NK-92 (cell line): ENCODE results near the gene GHRL.

Source experiments
- DNase-seq: peaks from one replicate; lab custom pipeline; 2025; ENCODE audit not compliant: unreplicated experiment; lab: John Stamatoyannopoulos, UW

GHRL gene

GRCh38 chr3:10248184-10248983 lies 44.4 kb downstream of the GHRL start, which contains the start of gene TATDN2:
Gene TATDN2 (plus strand): TSS chr3:10248459. CDS start chr3:10249201, 742 bp downstream.
- peak; percentile 52 for DNase-seq

DNA sequence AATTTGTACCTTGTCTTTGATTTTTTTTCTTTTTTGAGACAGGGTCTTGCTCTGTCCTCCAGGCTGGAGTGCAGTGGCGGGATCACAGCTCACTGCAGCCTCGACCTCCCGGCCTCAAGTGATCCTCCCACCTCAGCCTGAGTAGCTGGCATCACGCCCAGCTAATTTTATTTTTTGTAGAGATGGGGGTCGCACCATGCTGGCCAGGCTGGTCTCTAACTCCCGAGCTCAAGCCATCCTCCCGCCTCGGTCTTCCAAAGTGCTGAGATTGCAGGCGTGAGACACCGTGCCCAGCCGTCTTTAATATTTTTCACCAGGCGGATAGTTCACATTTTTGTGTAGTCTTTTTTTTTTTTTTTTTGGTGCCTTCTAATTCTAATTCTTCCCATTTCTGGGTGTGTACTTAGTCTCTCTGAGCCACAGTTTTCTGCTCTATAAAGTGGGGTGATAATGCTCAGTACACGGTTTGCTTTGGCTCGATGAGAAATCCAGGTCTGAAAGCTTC lies 45.0 kb downstream of the GHRL start:
- DNase-seq: no peak

DNA sequence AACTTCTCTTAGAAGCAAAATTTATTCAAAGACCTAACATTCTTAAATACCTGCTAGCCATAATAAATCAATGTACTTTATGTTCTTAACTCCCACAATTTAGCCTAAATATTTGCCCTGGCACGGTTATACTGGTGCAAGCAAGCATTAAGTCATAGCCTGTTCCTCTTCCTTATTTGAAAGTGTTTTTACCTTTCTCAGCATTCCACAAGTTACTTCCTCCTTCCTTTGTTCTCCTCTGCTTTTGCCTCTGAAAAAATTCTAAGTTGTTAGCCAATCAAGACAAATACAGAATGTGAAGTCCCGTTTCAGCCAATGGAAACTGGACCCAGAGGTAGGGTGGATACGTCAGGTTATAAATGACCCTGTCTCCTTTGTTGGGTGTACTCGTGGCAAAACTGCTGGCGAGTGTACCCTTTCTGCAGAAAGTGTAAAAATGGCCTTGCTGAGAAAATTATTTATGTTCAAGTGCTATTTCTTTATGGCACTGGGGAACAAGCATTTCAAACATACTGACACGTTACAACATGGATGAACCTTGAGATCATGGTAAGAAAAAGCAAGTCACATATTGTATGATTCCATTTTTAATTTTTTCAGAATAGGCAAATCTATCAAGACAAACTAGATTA lies 47.5 kb downstream of the GHRL start:
- DNase-seq: no peak

GRCh38 chr3:10244009-10244408 lies 48.7 kb downstream of the GHRL start:
- no peak for DNase-seq

- no peak for DNase-seq
Measured at GRCh38 chr3:10242182-10243065, 50.3 kb downstream of the GHRL start.

DNA sequence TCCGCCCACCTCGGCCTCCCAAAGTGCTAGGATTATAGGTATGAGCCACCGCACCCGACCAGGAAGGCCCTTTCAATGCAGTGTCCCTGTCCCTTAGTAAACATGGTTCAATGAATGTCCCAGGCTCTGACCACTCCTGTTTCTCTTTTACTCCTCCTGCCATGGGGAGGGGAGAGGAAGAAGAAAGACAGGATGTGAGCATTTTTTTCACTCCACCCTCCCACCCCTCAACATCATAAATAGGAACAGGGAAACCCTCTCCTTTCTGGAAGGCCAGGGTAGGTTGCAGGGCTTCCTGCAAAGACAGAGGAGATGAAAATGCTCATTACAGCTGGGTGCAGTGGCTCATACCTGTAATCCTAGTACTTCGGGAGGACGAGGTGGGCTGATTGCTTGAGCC lies 51.9 kb downstream of the GHRL start:
- DNase-seq: no peak

DNA sequence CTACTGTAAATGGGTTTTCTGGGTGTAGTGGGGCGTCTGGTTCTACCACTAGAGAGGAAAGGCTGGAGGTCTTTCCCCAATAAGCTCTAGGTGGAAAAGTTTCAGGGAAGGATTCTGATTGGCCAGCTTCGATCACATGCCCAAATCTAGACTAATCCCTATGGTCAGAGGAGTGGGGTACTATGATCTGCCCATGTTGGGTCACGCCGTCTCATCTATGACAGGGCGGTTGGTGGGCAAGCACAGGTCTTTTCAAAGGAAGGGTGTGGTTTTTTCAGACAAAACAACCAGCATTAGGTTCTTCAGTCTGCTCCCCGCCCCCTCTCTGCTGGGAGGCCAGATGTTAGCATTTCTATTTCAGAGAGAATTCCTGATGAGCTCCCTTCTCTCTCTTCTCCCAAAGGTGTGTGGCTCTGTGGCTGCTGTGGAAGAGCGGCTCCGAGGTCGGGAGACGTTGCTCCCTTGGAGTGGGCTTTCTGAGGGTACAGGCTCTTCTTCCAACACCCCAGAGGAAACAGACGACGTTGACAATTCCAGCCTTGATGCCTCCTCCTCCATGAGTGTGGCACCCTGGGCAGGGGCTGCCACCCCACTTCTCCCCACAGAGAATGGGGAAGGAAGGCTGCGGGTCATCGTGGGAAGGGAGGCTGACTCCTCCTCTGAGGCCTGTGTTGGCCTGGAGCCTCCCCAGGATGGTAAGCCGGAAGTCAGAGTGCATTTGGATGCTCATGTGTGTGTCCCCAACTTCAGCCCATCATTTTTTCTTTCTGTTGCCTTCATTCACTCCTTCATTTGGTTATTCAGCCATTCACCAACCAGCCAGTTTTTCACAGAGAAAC lies 54.2 kb downstream of the GHRL start:
- DNase-seq: no peak
